IMR-90 (cell line): ENCODE measurements around the gene CMPK2. TPM values are rescaled to one million over a fixed set of nuclear protein-coding genes. Genes with fewer than 3 reads are reported as not detected.

ENCODE experiments used
- ATAC-seq: fragments of 200-7000 bp; cut with Tn5 transposase; 2 replicates; pipeline ENCODE4 v1.9.1; 2020; ENCODE audit warnings: low read depth, mild to moderate bottlenecking, moderate library complexity
- BruUV-seq: library from RNA; stranded (reverse); fragments of 400-500 nt; replicated peaks from 2 replicates; lab custom pipeline; 2021; lab: Mats Ljungman, UMichigan
- CTCF ChIA-PET: fragments of 300-600 bp; formaldehyde crosslinking; extraction: SDS; loops from one replicate; lab custom pipeline; 2021; ENCODE audit warnings: antibody characterized with exemption; lab: Yijun Ruan, JAX
- POLR2A ChIA-PET: fragments of 300-600 bp; sonication (Branson Sonifier 250); formaldehyde crosslinking; loops from one replicate; lab custom pipeline; 2022; ENCODE audit warnings: antibody characterized with exemption; ENCODE audit not compliant: unreplicated experiment; lab: Charles Lee
- DNase-seq: peaks from one replicate; pipeline ENCODE4 v3.0.0; 2013
- H2AFZ ChIP-seq: replicated peaks from 2 replicates; pipeline ENCODE3; 2013; ENCODE audit warnings: low read length, mild to moderate bottlenecking; ENCODE audit not compliant: poor library complexity
- H2AK5ac ChIP-seq: 2 replicates; pipeline ENCODE4 v1.6.1; 2013; ENCODE audit warnings: low read depth, low read length, inconsistent platforms
- H2AK9ac ChIP-seq: replicated peaks from 2 replicates; pipeline ENCODE3; 2013; ENCODE audit warnings: mild to moderate bottlenecking, low read depth, low read length, moderate library complexity; ENCODE audit not compliant: poor library complexity
- H2BK120ac ChIP-seq: 2 replicates; pipeline ENCODE4 v1.6.1; 2013; ENCODE audit warnings: low read depth, low read length, inconsistent platforms
- H2BK15ac ChIP-seq: 3 replicates; pipeline ENCODE4 v1.6.1; 2013; ENCODE audit warnings: low read depth, low read length, inconsistent platforms
- H2BK20ac ChIP-seq: 2 replicates; pipeline ENCODE4 v1.6.1; 2013; ENCODE audit warnings: low read depth, mild to moderate bottlenecking, inconsistent platforms, low read length, moderate library complexity
- H2BK5ac ChIP-seq: 2 replicates; pipeline ENCODE4 v1.6.1; 2013; ENCODE audit warnings: mild to moderate bottlenecking, low read depth, low read length, inconsistent platforms; ENCODE audit not compliant: poor library complexity, severe bottlenecking
- H3K14ac ChIP-seq: replicated peaks from 2 replicates; pipeline ENCODE4 v1.6.1; 2013; ENCODE audit warnings: low read depth, low read length, inconsistent platforms
- H3K18ac ChIP-seq: 2 replicates; pipeline ENCODE4 v1.6.1; 2013; ENCODE audit warnings: low read depth, low read length, control low read depth
- H3K23ac ChIP-seq: 2 replicates; pipeline ENCODE4 v1.6.1; 2013; ENCODE audit warnings: low read depth, low read length, inconsistent platforms
- H3K27ac ChIP-seq: 2 replicates; pipeline ENCODE4 v1.5.1; 2013; ENCODE audit warnings: mild to moderate bottlenecking, control low read depth, low read length; ENCODE audit not compliant: insufficient read depth
- H3K27me3 ChIP-seq: 2 replicates; pipeline ENCODE4 v1.6.1; 2013; ENCODE audit warnings: low read length; ENCODE audit not compliant: control insufficient read depth, insufficient read depth
- H3K36me3 ChIP-seq: 2 replicates; pipeline ENCODE4 v1.6.1; 2013; ENCODE audit warnings: low read length, mixed read lengths; ENCODE audit not compliant: control insufficient read depth, insufficient read depth
- H3K4ac ChIP-seq: 2 replicates; pipeline ENCODE4 v1.6.1; 2013; ENCODE audit warnings: low read depth, low read length, inconsistent platforms
- H3K4me1 ChIP-seq: 2 replicates; pipeline ENCODE4 v1.6.1; 2013; ENCODE audit warnings: low read length, mixed read lengths; ENCODE audit not compliant: control insufficient read depth, insufficient read depth
- H3K4me2 ChIP-seq: 2 replicates; pipeline ENCODE4 v1.6.1; 2013; ENCODE audit warnings: low read depth, mild to moderate bottlenecking, control low read depth, low read length, moderate library complexity
- H3K4me3 ChIP-seq: 2 replicates; pipeline ENCODE4 v1.5.1; 2013; ENCODE audit warnings: low read depth, mild to moderate bottlenecking, control low read depth, low read length, moderate library complexity; ENCODE audit not compliant: insufficient read depth
- H3K56ac ChIP-seq: 2 replicates; pipeline ENCODE4 v1.6.1; 2013; ENCODE audit warnings: low read length, inconsistent platforms; ENCODE audit not compliant: insufficient read depth; ENCODE audit errors: extremely low read depth
- H3K79me1 ChIP-seq, 2 experiments: 2 replicates each; pipeline ENCODE4 v1.6.1; 2013; ENCODE audit warnings: low read length in 2 of 2, inconsistent platforms in 1 of 2, low read depth in 1 of 2
- H3K9ac ChIP-seq: 2 replicates; pipeline ENCODE4 v1.6.1; 2013; ENCODE audit warnings: low read depth, low read length, control low read depth
- H3K9me1 ChIP-seq: 2 replicates; pipeline ENCODE4 v1.6.1; 2013; ENCODE audit warnings: low read length, inconsistent platforms; ENCODE audit not compliant: insufficient read depth
- H3K9me3 ChIP-seq: 2 replicates; pipeline ENCODE4 v1.6.1; 2013; ENCODE audit warnings: low read length; ENCODE audit not compliant: control insufficient read depth, insufficient read depth
- H4K20me1 ChIP-seq: 2 replicates; pipeline ENCODE4 v1.6.1; 2013; ENCODE audit warnings: low read length, inconsistent platforms; ENCODE audit not compliant: insufficient read depth
- H4K5ac ChIP-seq: 2 replicates; pipeline ENCODE4 v1.6.1; 2013; ENCODE audit warnings: mild to moderate bottlenecking, low read depth, low read length, control low read depth
- H4K8ac ChIP-seq, 2 experiments: 2 replicates each; pipeline ENCODE4 v1.6.1; 2013; ENCODE audit warnings: low read depth in 2 of 2, low read length in 2 of 2, control low read depth in 1 of 2, inconsistent platforms in 1 of 2
- H4K91ac ChIP-seq: 2 replicates; pipeline ENCODE4 v1.6.1; 2013; ENCODE audit warnings: low read depth, low read length, inconsistent platforms; ENCODE audit not compliant: insufficient read depth
- BHLHE40 ChIP-seq: fragments of 150-350 bp; IDR thresholded peaks from 2 replicates; pipeline ENCODE4 v1.6.1; 2016; ENCODE audit warnings: mild to moderate bottlenecking, low read depth, low read length
- CEBPB ChIP-seq: IDR thresholded peaks from 2 replicates; pipeline ENCODE4 v1.6.1; 2012; ENCODE audit warnings: low read depth, low read length, improper control_type of control experiment
- CHD1 ChIP-seq: IDR thresholded peaks from 2 replicates; pipeline ENCODE4 v1.6.1; 2012; ENCODE audit warnings: low read depth, low read length, improper control_type of control experiment
- CTCF ChIP-seq: conservative IDR thresholded peaks from 2 replicates; pipeline ENCODE4 v1.5.1; 2012; ENCODE audit warnings: mild to moderate bottlenecking, low read depth, low read length, improper control_type of control experiment
- ELK1 ChIP-seq: fragments of 150-350 bp; IDR thresholded peaks from 2 replicates; pipeline ENCODE4 v1.6.1; 2016; ENCODE audit warnings: low read depth, mild to moderate bottlenecking, low read length, moderate library complexity, borderline replicate concordance
- FOS ChIP-seq: fragments of 150-350 bp; IDR thresholded peaks from 2 replicates; pipeline ENCODE4 v1.6.1; 2016; ENCODE audit warnings: low read depth, low read length
- MAFK ChIP-seq: IDR thresholded peaks from 2 replicates; pipeline ENCODE4 v1.6.1; 2012; ENCODE audit warnings: low read depth, low read length, improper control_type of control experiment
- MAZ ChIP-seq: IDR thresholded peaks from 2 replicates; pipeline ENCODE4 v1.6.1; 2012; ENCODE audit warnings: low read depth, mild to moderate bottlenecking, low read length, improper control_type of control experiment, moderate library complexity, borderline replicate concordance
- MXI1 ChIP-seq: IDR thresholded peaks from 2 replicates; pipeline ENCODE4 v1.6.1; 2012; ENCODE audit warnings: low read depth, mild to moderate bottlenecking, low read length, moderate library complexity, borderline replicate concordance
- NFE2L2 ChIP-seq: fragments of 150-350 bp; IDR thresholded peaks from 2 replicates; pipeline ENCODE4 v1.6.1; 2016; ENCODE audit warnings: low read depth, mild to moderate bottlenecking, low read length
- POLR2A ChIP-seq: IDR thresholded peaks from 2 replicates; pipeline ENCODE4 v1.6.1; 2012; ENCODE audit warnings: mild to moderate bottlenecking, low read depth, low read length
- RAD21 ChIP-seq: IDR thresholded peaks from 2 replicates; pipeline ENCODE4 v1.6.1; 2012; ENCODE audit warnings: low read length, improper control_type of control experiment
- RCOR1 ChIP-seq: IDR thresholded peaks from 2 replicates; pipeline ENCODE4 v1.6.1; 2012; ENCODE audit warnings: mild to moderate bottlenecking, low read length, improper control_type of control experiment; ENCODE audit not compliant: insufficient replicate concordance
- RFX5 ChIP-seq: IDR thresholded peaks from 2 replicates; pipeline ENCODE4 v1.8.0; 2012; ENCODE audit warnings: low read depth, mild to moderate bottlenecking, low read length, moderate library complexity
- SMC3 ChIP-seq: fragments of 150-350 bp; IDR thresholded peaks from 2 replicates; pipeline ENCODE4 v1.6.1; 2016; ENCODE audit warnings: low read depth, mild to moderate bottlenecking, antibody characterized with exemption, low read length, moderate library complexity
- USF2 ChIP-seq: fragments of 150-350 bp; IDR thresholded peaks from 2 replicates; pipeline ENCODE4 v1.6.1; 2017; ENCODE audit warnings: mild to moderate bottlenecking, antibody characterized with exemption, low read length, low read depth
- dilution Hi-C: fragments of 300-500 bp; cut with HindIII; formaldehyde crosslinking; loops from one replicate; pipeline ENCODE4 v1.14.3; 2018; ENCODE audit warnings: low sequenced_read_pairs; ENCODE audit not compliant: unreplicated experiment
- in situ Hi-C: fragments of 300-500 bp; cut with MboI; formaldehyde crosslinking; loops from 3 replicates; pipeline ENCODE4 v1.14.3; 2019; ENCODE audit warnings: low sequenced_read_pairs, inconsistent platforms, mixed read lengths
- intact Hi-C: fragments of 100-400 bp; cut with micrococcal nuclease; formaldehyde crosslinking; loops from 2 replicates; pipeline ENCODE4 v1.10.0; 2022
- polyA plus RNA-seq, 3 experiments: library from polyadenylated mRNA; depleted of rRNA; stranded (reverse); fragments of >200 nt; gene quantifications; 2 replicates each; pipeline ENCODE4 v1.2.3, GENCODE V29; 2012; ENCODE audit warnings: low replicate concordance in 1 of 3
- total RNA-seq: library from RNA; depleted of rRNA; stranded (reverse); fragments of >200 nt; gene quantifications from 2 replicates; pipeline ENCODE4 v1.2.3, GENCODE V29; 2012

Gene CMPK2
- total and polyA plus RNA-seq, 2 of the 4 experiments (the other 2 are of a cell fraction) = 0.03 to 0.18 TPM

GRCh38 chr2:6855860-6856547, 9.7 kb downstream of the CMPK2 start:
- no peaks in the 10 kb centered on the region for H3K79me1 ChIP-seq
- H3K9me3 ChIP-seq = no peaks in the 10 kb centered on the region
- ChIA-PET POLR2A (no interaction called here), CTCF (no interaction called here)
- H2AK5ac ChIP-seq = no peak overlapping the region
- H3K4me2 ChIP-seq = no peak overlapping the region
- no peak overlapping the region for H3K9ac ChIP-seq
- no peak overlapping the region for H4K5ac ChIP-seq
- DNase-seq (no peak), ATAC-seq (no peak)
- no peak overlapping the region for H3K23ac ChIP-seq
- dilution Hi-C loops (no loop called here), intact Hi-C loops (no loop called here), in situ Hi-C loops (no loop called here)
- no peak overlapping the region for H3K4ac ChIP-seq
- H4K20me1 ChIP-seq = no peaks in the 10 kb centered on the region
- no peak overlapping the region for H3K18ac ChIP-seq
- no peaks in the 10 kb centered on the region for H3K27me3 ChIP-seq
- H3K27ac ChIP-seq = no peak overlapping the region
- H4K91ac ChIP-seq = no peak overlapping the region
- no peaks in the 10 kb centered on the region for H3K36me3 ChIP-seq
- H4K8ac ChIP-seq = no peak overlapping the region
- no peak overlapping the region for H2AFZ ChIP-seq
- no peak overlapping the region for H2BK5ac ChIP-seq
- TF ChIP-seq CHD1 = no peak
- no peak for TF ChIP-seq BHLHE40
- no peak for TF ChIP-seq RCOR1
- no peak for TF ChIP-seq CTCF
- no peak for TF ChIP-seq USF2
- TF ChIP-seq MAZ = no peak
- TF ChIP-seq SMC3 = no peak
- TF ChIP-seq RFX5 = no peak
- no peak for TF ChIP-seq CEBPB
- no peak for TF ChIP-seq MAFK
- TF ChIP-seq NFE2L2 = no peak
- TF ChIP-seq MXI1 = no peak
- TF ChIP-seq POLR2A = no peak
- no peak for TF ChIP-seq ELK1
- TF ChIP-seq FOS = no peak
- TF ChIP-seq RAD21 = no peak
- H2BK120ac ChIP-seq = no peak overlapping the region
- no TSS peak for BruUV-seq
- H3K56ac ChIP-seq = no peak overlapping the region
- H3K4me3 ChIP-seq = no peak overlapping the region
- H3K4me1 ChIP-seq = no peaks in the 10 kb centered on the region
- H3K14ac ChIP-seq = no peak overlapping the region
- H2BK20ac ChIP-seq = no peak overlapping the region
- no peak overlapping the region for H2AK9ac ChIP-seq
- H2BK15ac ChIP-seq = no peak overlapping the region
- no peaks in the 10 kb centered on the region for H3K9me1 ChIP-seq
